22Rv1 (cell line): ENCODE data around the gene CPXM2.

ENCODE experiments used
- ZFX ChIP-seq: fragments of 450-650 bp; IDR thresholded peaks from 2 replicates; pipeline ENCODE4 v1.6.1; 2017; ENCODE audit warnings: antibody characterized with exemption, borderline replicate concordance
- TF ChIP-seq, protein P1 (sequence below): fragments of 450-650 bp; IDR thresholded peaks from 2 replicates; pipeline ENCODE4 v1.5.1; 2017; ENCODE audit warnings: mild to moderate bottlenecking

DNA sequence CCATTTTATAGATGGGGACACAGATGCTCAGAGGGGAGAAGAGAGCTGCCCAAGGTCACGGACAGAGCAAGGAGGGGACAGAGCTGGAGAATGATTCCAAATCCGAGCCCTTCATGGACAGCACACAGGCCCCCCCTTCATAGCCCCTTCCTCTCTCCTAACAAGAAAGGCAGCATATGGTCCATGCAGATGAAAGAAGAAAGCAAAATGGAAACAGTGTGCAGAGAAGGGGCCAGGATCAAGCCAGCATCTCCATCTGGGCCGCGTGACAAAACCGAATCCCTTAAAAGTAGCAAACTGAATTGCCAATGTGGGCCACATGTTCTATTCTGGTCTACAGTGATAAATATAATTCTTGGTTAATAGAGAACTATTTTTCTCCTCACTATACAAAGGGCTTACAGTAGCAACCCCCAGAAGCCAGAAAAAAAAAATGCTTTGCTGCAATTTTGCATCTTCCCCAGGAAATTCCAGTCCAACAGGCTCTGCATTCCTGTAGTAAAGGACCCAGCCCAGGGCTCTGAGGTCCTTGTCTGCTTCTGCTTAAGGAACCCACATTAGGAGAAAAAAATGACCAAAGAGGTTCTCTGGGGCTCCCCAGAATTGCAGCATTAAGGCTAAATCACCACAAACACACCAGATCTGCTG, 7.8 kb downstream of the CPXM2 start:
- TF ChIP-seq, protein P1, sequence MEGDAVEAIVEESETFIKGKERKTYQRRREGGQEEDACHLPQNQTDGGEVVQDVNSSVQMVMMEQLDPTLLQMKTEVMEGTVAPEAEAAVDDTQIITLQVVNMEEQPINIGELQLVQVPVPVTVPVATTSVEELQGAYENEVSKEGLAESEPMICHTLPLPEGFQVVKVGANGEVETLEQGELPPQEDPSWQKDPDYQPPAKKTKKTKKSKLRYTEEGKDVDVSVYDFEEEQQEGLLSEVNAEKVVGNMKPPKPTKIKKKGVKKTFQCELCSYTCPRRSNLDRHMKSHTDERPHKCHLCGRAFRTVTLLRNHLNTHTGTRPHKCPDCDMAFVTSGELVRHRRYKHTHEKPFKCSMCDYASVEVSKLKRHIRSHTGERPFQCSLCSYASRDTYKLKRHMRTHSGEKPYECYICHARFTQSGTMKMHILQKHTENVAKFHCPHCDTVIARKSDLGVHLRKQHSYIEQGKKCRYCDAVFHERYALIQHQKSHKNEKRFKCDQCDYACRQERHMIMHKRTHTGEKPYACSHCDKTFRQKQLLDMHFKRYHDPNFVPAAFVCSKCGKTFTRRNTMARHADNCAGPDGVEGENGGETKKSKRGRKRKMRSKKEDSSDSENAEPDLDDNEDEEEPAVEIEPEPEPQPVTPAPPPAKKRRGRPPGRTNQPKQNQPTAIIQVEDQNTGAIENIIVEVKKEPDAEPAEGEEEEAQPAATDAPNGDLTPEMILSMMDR = no peak
- no peak for TF ChIP-seq ZFX
